H7 (cell line): ENCODE results near the gene SDK2. TPM values are rescaled to one million over a fixed set of nuclear protein-coding genes. Genes with fewer than 3 reads are reported as not detected.

Experiments used
- DNase-seq: peaks from one replicate; pipeline ENCODE4 v3.0.0; 2012
- H3K27me3 ChIP-seq: 2 replicates; pipeline ENCODE4 v1.6.0; 2011; ENCODE audit warnings: mild to moderate bottlenecking, low read length; ENCODE audit not compliant: control insufficient read depth, insufficient read depth
- H3K36me3 ChIP-seq: replicated peaks from 2 replicates; pipeline ENCODE4 v1.5.1; 2011; ENCODE audit warnings: low read length; ENCODE audit not compliant: control insufficient read depth, insufficient read depth
- H3K4me3 ChIP-seq: 2 replicates; pipeline ENCODE4 v1.5.1; 2011; ENCODE audit warnings: low read depth, mild to moderate bottlenecking, control low read depth, low read length, moderate library complexity; ENCODE audit not compliant: insufficient read depth
- total RNA-seq: library from RNA; depleted of rRNA; stranded (reverse); fragments of >200 nt; shearing (Covaris generic); gene quantifications from 2 replicates; pipeline ENCODE4 v1.2.3, GENCODE V29; 2014

Gene SDK2
- total RNA-seq, 1 experiment from 2014 or later: 12.1 TPM

DNA sequence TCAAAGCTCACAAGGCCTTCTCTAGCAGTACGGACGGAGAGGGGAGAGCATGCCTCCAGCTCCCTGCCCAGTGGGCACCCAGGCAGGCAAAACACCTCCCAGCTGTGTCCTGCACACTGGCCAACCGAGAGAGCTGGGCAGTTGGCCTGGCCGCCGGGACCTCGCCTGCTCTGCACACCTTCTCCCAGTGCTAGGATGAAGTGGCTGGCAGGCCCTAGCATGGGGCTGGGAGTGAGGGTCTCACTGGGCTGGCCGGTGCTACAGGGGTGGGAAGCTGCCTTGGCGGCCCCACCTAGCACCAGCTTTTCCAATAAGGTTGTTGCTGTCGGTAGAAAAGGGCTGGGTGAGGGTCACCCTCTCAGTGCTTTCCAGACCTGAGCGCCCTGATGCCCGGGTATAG is 60.2 kb downstream of the SDK2 start:
- no peak for DNase-seq
- Histone ChIP-seq H3K27me3 (no peaks in the 10 kb centered on the region), H3K36me3 (no peaks in the 10 kb centered on the region), H3K4me3 (no peak overlapping the region)

- DNase-seq: no peak
- no peaks in the 10 kb centered on the region for H3K36me3 ChIP-seq
- H3K4me3 ChIP-seq: no peak overlapping the region
- H3K27me3 ChIP-seq: no peaks in the 10 kb centered on the region
These were observed 61.4 kb downstream of the SDK2 start for GRCh38 chr17:73582821-73583220.

GRCh38 chr17:73582359-73582758 is 61.9 kb downstream of the SDK2 start:
- no peak for DNase-seq
- H3K27me3 ChIP-seq: no peaks in the 10 kb centered on the region
- no peak overlapping the region for H3K4me3 ChIP-seq
- H3K36me3 ChIP-seq: no peaks in the 10 kb centered on the region

- Histone ChIP-seq H3K27me3 (no peaks in the 10 kb centered on the region), H3K36me3 (no peaks in the 10 kb centered on the region), H3K4me3 (no peak overlapping the region)
- DNase-seq: no peak
These were observed 62.9 kb downstream of the SDK2 start for GRCh38 chr17:73581379-73581778.

DNA sequence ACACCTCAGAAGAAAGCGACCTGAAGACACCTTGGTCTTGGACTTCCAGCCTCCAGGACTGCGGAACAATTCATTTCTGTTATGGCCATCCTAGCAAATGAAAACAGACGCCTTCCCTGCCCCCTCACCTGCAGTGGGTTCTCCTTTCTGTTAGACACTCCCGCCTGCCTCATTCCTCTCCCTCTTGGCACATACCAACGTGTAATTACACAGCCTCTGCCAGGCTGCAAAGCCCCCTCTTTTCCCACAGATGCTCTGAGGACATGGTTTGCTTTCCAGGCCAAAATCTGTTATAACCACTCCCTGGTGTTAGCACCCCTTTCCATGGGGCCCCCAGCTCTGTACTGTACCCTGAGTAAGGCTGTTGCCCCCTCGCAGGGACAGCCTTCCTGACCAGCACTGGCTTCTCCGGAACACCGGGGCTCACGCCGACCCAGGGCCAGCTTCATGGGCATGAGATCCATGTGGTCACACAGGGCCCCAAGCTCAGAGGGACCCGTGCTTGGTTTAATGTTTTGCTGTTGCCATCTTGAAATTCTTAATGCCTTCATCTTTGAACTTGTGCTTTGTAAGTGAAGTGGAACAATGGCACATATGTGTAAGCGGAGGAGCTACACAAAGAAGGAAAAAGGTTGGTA is 64.1 kb downstream of the SDK2 start:
- Histone ChIP-seq H3K27me3 (no peaks in the 10 kb centered on the region), H3K36me3 (no peaks in the 10 kb centered on the region), H3K4me3 (no peak overlapping the region)
- DNase-seq: no peak

- no peaks in the 10 kb centered on the region for H3K27me3 ChIP-seq
- DNase-seq: no peak
- H3K4me3 ChIP-seq: no peak overlapping the region
- H3K36me3 ChIP-seq: no peaks in the 10 kb centered on the region
These were observed 67.6 kb downstream of the SDK2 start for GRCh38 chr17:73576556-73577098.

- no peak for DNase-seq
- no peak overlapping the region for H3K4me3 ChIP-seq
- no peaks in the 10 kb centered on the region for H3K27me3 ChIP-seq
These were observed 68.6 kb downstream of the SDK2 start for GRCh38 chr17:73575470-73576221.

DNA sequence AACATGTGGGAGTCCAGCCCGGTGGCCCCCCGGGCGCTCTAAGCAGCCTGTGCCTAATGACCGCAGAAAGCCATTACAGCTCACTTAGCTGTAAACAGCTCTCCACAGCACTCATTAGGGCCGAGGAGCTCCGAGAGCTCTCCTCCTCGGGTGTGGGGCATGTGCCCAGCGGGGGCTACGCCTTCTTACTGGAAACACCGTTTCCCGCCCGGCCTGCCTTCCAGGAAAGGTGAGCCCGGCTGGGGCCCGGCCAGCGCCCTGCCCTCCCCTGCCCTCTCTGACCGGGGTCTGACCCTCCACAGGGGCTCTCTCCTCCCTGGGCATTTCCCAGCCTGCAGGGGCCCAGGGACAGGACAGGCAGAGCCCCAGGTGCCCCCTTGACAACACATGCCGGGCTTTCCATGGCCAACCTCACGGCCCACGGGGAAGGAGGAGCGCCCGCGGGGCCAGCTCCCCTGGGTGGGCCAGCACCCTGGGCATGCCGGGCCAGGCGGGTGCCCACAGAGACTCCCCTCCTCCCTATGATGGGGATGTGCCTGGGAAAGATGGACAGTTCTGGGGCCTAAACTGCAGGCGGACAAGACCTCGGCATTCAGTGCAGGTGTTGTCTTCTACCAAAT is 72.6 kb downstream of the SDK2 start:
- H3K36me3 ChIP-seq: no peaks in the 10 kb centered on the region
- no peaks in the 10 kb centered on the region for H3K27me3 ChIP-seq
- DNase-seq: peak; percentile 77

More at GRCh38 chr17:73575470-73576221, 68.6 kb downstream of the SDK2 start:
- no peaks in the 10 kb centered on the region for H3K36me3 ChIP-seq

DNA sequence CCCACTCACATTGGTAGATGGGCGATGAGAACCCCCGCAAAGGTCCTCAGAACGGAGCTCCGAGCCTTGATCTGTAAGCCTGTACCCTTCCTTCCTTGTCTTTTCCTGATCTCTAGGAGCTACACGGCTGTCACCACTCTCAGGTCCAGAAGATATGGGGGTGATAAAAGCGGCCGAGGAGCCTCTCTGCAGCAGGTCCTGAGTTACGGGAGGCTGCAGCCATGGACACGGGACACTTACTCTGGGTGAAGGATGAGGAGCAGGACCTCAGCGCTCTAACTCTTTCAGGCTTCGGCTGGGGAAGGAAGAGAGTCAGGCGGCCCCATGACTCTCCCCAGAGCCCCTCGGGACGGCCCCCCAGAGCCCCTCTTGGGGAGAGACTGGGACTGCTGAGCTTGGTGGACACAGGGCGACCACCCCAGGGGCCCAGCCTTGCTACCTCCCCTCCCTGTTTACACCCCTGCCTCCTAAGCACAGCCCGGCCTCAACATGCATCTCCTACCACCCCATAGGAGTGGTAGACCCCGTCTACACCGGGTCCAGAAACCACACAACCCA is 74.4 kb downstream of the SDK2 start:
- no peak overlapping the region for H3K4me3 ChIP-seq
- DNase-seq: peak; percentile 62
- H3K36me3 ChIP-seq: no peaks in the 10 kb centered on the region
- H3K27me3 ChIP-seq: no peaks in the 10 kb centered on the region

More for the DNA sequence above, 72.6 kb downstream of the SDK2 start:
- H3K4me3 ChIP-seq: no peak overlapping the region

- no peak for DNase-seq
- no peaks in the 10 kb centered on the region for H3K36me3 ChIP-seq
- no peak overlapping the region for H3K4me3 ChIP-seq
- no peaks in the 10 kb centered on the region for H3K27me3 ChIP-seq
These were observed 75.3 kb downstream of the SDK2 start for GRCh38 chr17:73568934-73569333.

GRCh38 chr17:73566905-73567782 is 77.1 kb downstream of the SDK2 start:
- Histone ChIP-seq H3K4me3 (no peak overlapping the region), H3K27me3 (no peaks in the 10 kb centered on the region), H3K36me3 (no peaks in the 10 kb centered on the region)
- DNase-seq: peak; percentile 91

- Histone ChIP-seq H3K36me3 (no peaks in the 10 kb centered on the region), H3K4me3 (no peak overlapping the region), H3K27me3 (no peaks in the 10 kb centered on the region)
- DNase-seq: no peak
These were observed 79.4 kb downstream of the SDK2 start for GRCh38 chr17:73564843-73565242.

DNA sequence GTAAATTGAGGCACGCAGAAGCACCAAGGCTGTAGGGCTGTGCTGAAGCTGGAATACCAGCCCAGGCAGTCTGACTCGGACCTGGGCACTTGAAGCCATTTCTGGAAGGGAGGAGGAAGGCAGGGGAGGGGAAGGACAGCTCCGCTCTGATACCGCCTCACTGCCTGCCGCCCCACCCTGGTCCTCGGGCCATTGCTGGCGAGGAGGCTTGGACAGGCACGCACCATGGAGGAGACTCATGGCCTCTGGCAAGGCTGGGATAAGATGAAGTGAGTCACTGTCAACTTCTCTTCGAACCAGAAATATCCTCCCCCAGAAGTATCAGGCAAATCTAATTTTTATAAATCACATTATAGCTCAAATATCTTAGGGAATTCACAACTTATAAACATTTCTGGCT is 81.3 kb downstream of the SDK2 start:
- Histone ChIP-seq H3K36me3 (no peaks in the 10 kb centered on the region), H3K27me3 (no peaks in the 10 kb centered on the region), H3K4me3 (no peak overlapping the region)
- no peak for DNase-seq

- no peak for DNase-seq
- Histone ChIP-seq H3K36me3 (no peaks in the 10 kb centered on the region), H3K27me3 (no peaks in the 10 kb centered on the region)
These were observed 83.1 kb downstream of the SDK2 start for GRCh38 chr17:73561111-73561510.

More at GRCh38 chr17:73561111-73561510, 83.1 kb downstream of the SDK2 start:
- no peak overlapping the region for H3K4me3 ChIP-seq
